Ishikawa (cell line): Measurements from ENCODE around the gene MYL2.

Source experiments
- EP300 ChIP-seq: IDR thresholded peaks from 2 replicates; pipeline ENCODE4 v1.6.1; 2012; ENCODE audit warnings: borderline replicate concordance
- FOXM1 ChIP-seq: IDR thresholded peaks from 2 replicates; pipeline ENCODE4 v1.6.1; 2012; ENCODE audit warnings: low read depth, borderline replicate concordance
- MAX ChIP-seq: IDR thresholded peaks from 2 replicates; pipeline ENCODE4 v1.6.1; 2012
- NFIC ChIP-seq: IDR thresholded peaks from 2 replicates; pipeline ENCODE4 v1.6.1; 2012
- RAD21 ChIP-seq: IDR thresholded peaks from 2 replicates; pipeline ENCODE4 v1.6.1; 2012; ENCODE audit warnings: low read depth
- TAF1 ChIP-seq: IDR thresholded peaks from 2 replicates; pipeline ENCODE4 v1.6.1; 2012; ENCODE audit warnings: low read depth, mild to moderate bottlenecking
- ZBTB7A ChIP-seq: IDR thresholded peaks from 2 replicates; pipeline ENCODE4 v1.6.1; 2012; ENCODE audit warnings: low read depth
- TF ChIP-seq, protein P1 (sequence below): IDR thresholded peaks from 2 replicates; pipeline ENCODE4 v1.6.1; 2012; ENCODE audit warnings: low read depth, mild to moderate bottlenecking

- TF ChIP-seq TAF1 (no peak), EP300 (no peak), RAD21 (no peak), MAX (no peak), FOXM1 (no peak), NFIC (no peak), ZBTB7A (no peak)
- TF ChIP-seq, protein P1, sequence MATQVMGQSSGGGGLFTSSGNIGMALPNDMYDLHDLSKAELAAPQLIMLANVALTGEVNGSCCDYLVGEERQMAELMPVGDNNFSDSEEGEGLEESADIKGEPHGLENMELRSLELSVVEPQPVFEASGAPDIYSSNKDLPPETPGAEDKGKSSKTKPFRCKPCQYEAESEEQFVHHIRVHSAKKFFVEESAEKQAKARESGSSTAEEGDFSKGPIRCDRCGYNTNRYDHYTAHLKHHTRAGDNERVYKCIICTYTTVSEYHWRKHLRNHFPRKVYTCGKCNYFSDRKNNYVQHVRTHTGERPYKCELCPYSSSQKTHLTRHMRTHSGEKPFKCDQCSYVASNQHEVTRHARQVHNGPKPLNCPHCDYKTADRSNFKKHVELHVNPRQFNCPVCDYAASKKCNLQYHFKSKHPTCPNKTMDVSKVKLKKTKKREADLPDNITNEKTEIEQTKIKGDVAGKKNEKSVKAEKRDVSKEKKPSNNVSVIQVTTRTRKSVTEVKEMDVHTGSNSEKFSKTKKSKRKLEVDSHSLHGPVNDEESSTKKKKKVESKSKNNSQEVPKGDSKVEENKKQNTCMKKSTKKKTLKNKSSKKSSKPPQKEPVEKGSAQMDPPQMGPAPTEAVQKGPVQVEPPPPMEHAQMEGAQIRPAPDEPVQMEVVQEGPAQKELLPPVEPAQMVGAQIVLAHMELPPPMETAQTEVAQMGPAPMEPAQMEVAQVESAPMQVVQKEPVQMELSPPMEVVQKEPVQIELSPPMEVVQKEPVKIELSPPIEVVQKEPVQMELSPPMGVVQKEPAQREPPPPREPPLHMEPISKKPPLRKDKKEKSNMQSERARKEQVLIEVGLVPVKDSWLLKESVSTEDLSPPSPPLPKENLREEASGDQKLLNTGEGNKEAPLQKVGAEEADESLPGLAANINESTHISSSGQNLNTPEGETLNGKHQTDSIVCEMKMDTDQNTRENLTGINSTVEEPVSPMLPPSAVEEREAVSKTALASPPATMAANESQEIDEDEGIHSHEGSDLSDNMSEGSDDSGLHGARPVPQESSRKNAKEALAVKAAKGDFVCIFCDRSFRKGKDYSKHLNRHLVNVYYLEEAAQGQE, result no peak
Observed at GRCh38 chr12:110957652-110958051, 37.3 kb upstream of the MYL2 start.
